ENCODE measurements around the gene TBC1D10A. TPM values are rescaled to one million over a fixed set of nuclear protein-coding genes. Genes with fewer than 3 reads are reported as not detected.

The TBC1D10A gene
- total RNA-seq, 1 donor from 2014 or later, result 29.6 TPM

GRCh38 chr22:30318799-30319419, 7.8 kb downstream of the TBC1D10A start:
- no peak for DNase-seq
- no peak overlapping the region for H3K4me3 ChIP-seq
- peak; percentile 67 for ATAC-seq

DNA sequence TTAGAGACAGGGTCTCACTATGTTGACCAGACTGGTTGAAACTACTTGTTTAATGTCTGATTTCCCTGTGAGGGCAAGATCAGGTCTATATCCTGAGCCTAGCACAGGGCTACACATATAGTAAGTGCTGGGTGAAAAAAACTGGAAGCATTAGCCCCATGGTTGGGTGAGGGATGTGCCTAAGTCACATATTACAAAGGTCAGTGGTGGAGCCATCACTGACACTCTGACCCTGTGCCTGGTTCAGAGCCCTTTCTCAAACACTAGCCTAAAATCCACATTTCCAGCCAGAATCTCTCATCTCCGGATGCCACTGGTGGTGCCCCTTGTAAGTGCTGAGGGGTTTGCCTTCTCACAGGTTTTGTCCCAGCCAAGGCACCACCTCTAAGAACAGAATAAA, 9.0 kb downstream of the TBC1D10A start:
- ATAC-seq (no peak), DNase-seq (no peak)
- H3K4me3 ChIP-seq, result no peak overlapping the region
- no peaks in the 10 kb centered on the region for H3K9me3 ChIP-seq
- H3K4me1 ChIP-seq, result peaks cover 85% of the 10 kb centered on the region
- no peak for TF ChIP-seq CTCF (IDR thresholded peaks at IDR 0.05)
- peaks cover 14% of the 10 kb centered on the region for H3K36me3 ChIP-seq
- intact Hi-C loops (cut with DNase I), result no loop called here
- H3K27ac ChIP-seq, result peak overlapping the region; percentile 42
- H3K27me3 ChIP-seq, result no peaks in the 10 kb centered on the region

More at GRCh38 chr22:30318799-30319419, 7.8 kb downstream of the TBC1D10A start:
- intact Hi-C loops (cut with DNase I), result no loop called here
- Histone ChIP-seq H3K27me3 (no peaks in the 10 kb centered on the region), H3K36me3 (peaks cover 14% of the 10 kb centered on the region), H3K4me1 (peaks cover 91% of the 10 kb centered on the region), H3K9me3 (no peaks in the 10 kb centered on the region), H3K27ac (peak overlapping the region; percentile 51)
- TF ChIP-seq CTCF (IDR thresholded peaks at IDR 0.05), result no peak

- Histone ChIP-seq H3K27ac (peak overlapping the region; percentile 42), H3K4me3 (no peak overlapping the region), H3K9me3 (no peaks in the 10 kb centered on the region), H3K27me3 (no peaks in the 10 kb centered on the region), H3K4me1 (peaks cover 89% of the 10 kb centered on the region), H3K36me3 (peaks cover 12% of the 10 kb centered on the region)
- no peak for DNase-seq
- TF ChIP-seq CTCF (IDR thresholded peaks at IDR 0.05), result no peak
- no peak for ATAC-seq
- intact Hi-C loops (cut with DNase I), result no loop called here
These were observed 10.7 kb downstream of the TBC1D10A start for GRCh38 chr22:30315962-30316576.

GRCh38 chr22:30314915-30315314, 11.8 kb downstream of the TBC1D10A start:
- TF ChIP-seq CTCF (IDR thresholded peaks at IDR 0.05), result no peak
- Histone ChIP-seq H3K36me3 (peaks cover under 1% of the 10 kb centered on the region), H3K27ac (peak overlapping the region; percentile 26)

DNA sequence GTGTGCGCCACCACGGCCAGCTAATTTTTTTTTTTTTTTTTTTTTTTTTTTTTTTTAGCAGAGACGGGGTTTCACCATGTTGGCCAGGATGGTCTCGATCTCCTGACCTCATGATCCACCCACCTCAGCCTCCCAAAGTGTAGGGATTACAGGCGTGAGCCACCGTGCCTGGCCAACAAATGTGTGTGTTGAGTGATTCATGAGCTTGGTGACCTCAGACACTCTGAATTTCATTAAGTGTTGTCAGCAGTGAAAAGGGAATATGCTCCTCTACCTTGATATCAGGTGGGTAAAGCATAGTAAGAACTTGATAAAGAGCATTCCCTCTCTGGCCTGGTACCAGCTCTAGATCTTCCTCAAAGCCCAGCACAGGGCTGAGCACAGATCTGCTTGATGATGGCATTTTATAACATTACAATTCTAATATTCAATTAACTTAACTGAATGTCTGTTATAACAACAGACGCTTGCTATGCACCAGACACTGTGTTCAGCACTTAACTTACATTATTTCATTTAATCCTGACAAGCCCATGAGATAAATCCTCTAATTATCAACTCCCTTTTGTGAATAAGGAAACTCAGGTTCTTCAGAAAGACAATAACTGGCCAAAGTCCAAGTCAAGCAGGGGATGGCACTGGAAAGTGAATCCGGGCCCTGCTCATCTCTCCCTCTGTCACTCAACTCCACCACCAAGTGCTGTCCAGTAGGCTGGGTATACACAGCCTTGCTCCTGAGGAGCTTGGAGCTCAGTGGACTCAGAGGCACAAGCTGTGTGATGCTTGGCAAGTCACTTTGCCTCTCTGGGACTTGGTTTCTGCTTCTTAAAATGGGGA, 13.0 kb downstream of the TBC1D10A start:
- H3K4me1 ChIP-seq, result peaks cover 89% of the 10 kb centered on the region
- H3K9me3 ChIP-seq, result no peaks in the 10 kb centered on the region
- H3K27me3 ChIP-seq, result no peaks in the 10 kb centered on the region
- H3K27ac ChIP-seq, result peak overlapping the region; percentile 20
- H3K36me3 ChIP-seq, result no peaks in the 10 kb centered on the region
- no peak overlapping the region for H3K4me3 ChIP-seq
- intact Hi-C loops (cut with DNase I), result no loop called here
- TF ChIP-seq CTCF (IDR thresholded peaks at IDR 0.05), result no peak
- DNase-seq (no peak), ATAC-seq (no peak)

More at GRCh38 chr22:30314915-30315314, 11.8 kb downstream of the TBC1D10A start:
- no peak for ATAC-seq
- Histone ChIP-seq H3K4me1 (peaks cover 89% of the 10 kb centered on the region), H3K9me3 (no peaks in the 10 kb centered on the region), H3K27me3 (no peaks in the 10 kb centered on the region), H3K4me3 (no peak overlapping the region)
- DNase-seq, result no peak
- intact Hi-C loops (cut with DNase I), result no loop called here

Measured in upper lobe of right lung (tissue), 1 donor.